IMR-90 (cell line): ENCODE measurements around the gene PIAS4. TPM values are rescaled to one million over a fixed set of nuclear protein-coding genes. Genes with fewer than 3 reads are reported as not detected.

ENCODE experiments used
- ATAC-seq: fragments of 200-7000 bp; cut with Tn5 transposase; 2 replicates; pipeline ENCODE4 v1.9.1; 2020; ENCODE audit warnings: low read depth, mild to moderate bottlenecking, moderate library complexity
- BruUV-seq: library from RNA; stranded (reverse); fragments of 400-500 nt; replicated peaks from 2 replicates; lab custom pipeline; 2021; lab: Mats Ljungman, UMichigan
- CTCF ChIA-PET: fragments of 300-600 bp; formaldehyde crosslinking; extraction: SDS; loops from one replicate; lab custom pipeline; 2021; ENCODE audit warnings: antibody characterized with exemption; lab: Yijun Ruan, JAX
- POLR2A ChIA-PET: fragments of 300-600 bp; sonication (Branson Sonifier 250); formaldehyde crosslinking; loops from one replicate; lab custom pipeline; 2022; ENCODE audit warnings: antibody characterized with exemption; ENCODE audit not compliant: unreplicated experiment; lab: Charles Lee
- DNase-seq: peaks from one replicate; pipeline ENCODE4 v3.0.0; 2013
- H2AFZ ChIP-seq: replicated peaks from 2 replicates; pipeline ENCODE3; 2013; ENCODE audit warnings: low read length, mild to moderate bottlenecking; ENCODE audit not compliant: poor library complexity
- H2AK5ac ChIP-seq: 2 replicates; pipeline ENCODE4 v1.6.1; 2013; ENCODE audit warnings: low read depth, low read length, inconsistent platforms
- H2AK9ac ChIP-seq: replicated peaks from 2 replicates; pipeline ENCODE3; 2013; ENCODE audit warnings: mild to moderate bottlenecking, low read depth, low read length, moderate library complexity; ENCODE audit not compliant: poor library complexity
- H2BK120ac ChIP-seq: 2 replicates; pipeline ENCODE4 v1.6.1; 2013; ENCODE audit warnings: low read depth, low read length, inconsistent platforms
- H2BK15ac ChIP-seq: 3 replicates; pipeline ENCODE4 v1.6.1; 2013; ENCODE audit warnings: low read depth, low read length, inconsistent platforms
- H2BK20ac ChIP-seq: 2 replicates; pipeline ENCODE4 v1.6.1; 2013; ENCODE audit warnings: low read depth, mild to moderate bottlenecking, inconsistent platforms, low read length, moderate library complexity
- H2BK5ac ChIP-seq: 2 replicates; pipeline ENCODE4 v1.6.1; 2013; ENCODE audit warnings: mild to moderate bottlenecking, low read depth, low read length, inconsistent platforms; ENCODE audit not compliant: poor library complexity, severe bottlenecking
- H3K14ac ChIP-seq: replicated peaks from 2 replicates; pipeline ENCODE4 v1.6.1; 2013; ENCODE audit warnings: low read depth, low read length, inconsistent platforms
- H3K18ac ChIP-seq: 2 replicates; pipeline ENCODE4 v1.6.1; 2013; ENCODE audit warnings: low read depth, low read length, control low read depth
- H3K23ac ChIP-seq: 2 replicates; pipeline ENCODE4 v1.6.1; 2013; ENCODE audit warnings: low read depth, low read length, inconsistent platforms
- H3K27ac ChIP-seq: 2 replicates; pipeline ENCODE4 v1.5.1; 2013; ENCODE audit warnings: mild to moderate bottlenecking, control low read depth, low read length; ENCODE audit not compliant: insufficient read depth
- H3K27me3 ChIP-seq: 2 replicates; pipeline ENCODE4 v1.6.1; 2013; ENCODE audit warnings: low read length; ENCODE audit not compliant: control insufficient read depth, insufficient read depth
- H3K36me3 ChIP-seq: 2 replicates; pipeline ENCODE4 v1.6.1; 2013; ENCODE audit warnings: low read length, mixed read lengths; ENCODE audit not compliant: control insufficient read depth, insufficient read depth
- H3K4ac ChIP-seq: 2 replicates; pipeline ENCODE4 v1.6.1; 2013; ENCODE audit warnings: low read depth, low read length, inconsistent platforms
- H3K4me1 ChIP-seq: 2 replicates; pipeline ENCODE4 v1.6.1; 2013; ENCODE audit warnings: low read length, mixed read lengths; ENCODE audit not compliant: control insufficient read depth, insufficient read depth
- H3K4me2 ChIP-seq: 2 replicates; pipeline ENCODE4 v1.6.1; 2013; ENCODE audit warnings: low read depth, mild to moderate bottlenecking, control low read depth, low read length, moderate library complexity
- H3K4me3 ChIP-seq: 2 replicates; pipeline ENCODE4 v1.5.1; 2013; ENCODE audit warnings: low read depth, mild to moderate bottlenecking, control low read depth, low read length, moderate library complexity; ENCODE audit not compliant: insufficient read depth
- H3K56ac ChIP-seq: 2 replicates; pipeline ENCODE4 v1.6.1; 2013; ENCODE audit warnings: low read length, inconsistent platforms; ENCODE audit not compliant: insufficient read depth; ENCODE audit errors: extremely low read depth
- H3K79me1 ChIP-seq, 2 experiments: 2 replicates each; pipeline ENCODE4 v1.6.1; 2013; ENCODE audit warnings: low read length in 2 of 2, inconsistent platforms in 1 of 2, low read depth in 1 of 2
- H3K9ac ChIP-seq: 2 replicates; pipeline ENCODE4 v1.6.1; 2013; ENCODE audit warnings: low read depth, low read length, control low read depth
- H3K9me1 ChIP-seq: 2 replicates; pipeline ENCODE4 v1.6.1; 2013; ENCODE audit warnings: low read length, inconsistent platforms; ENCODE audit not compliant: insufficient read depth
- H3K9me3 ChIP-seq: 2 replicates; pipeline ENCODE4 v1.6.1; 2013; ENCODE audit warnings: low read length; ENCODE audit not compliant: control insufficient read depth, insufficient read depth
- H4K20me1 ChIP-seq: 2 replicates; pipeline ENCODE4 v1.6.1; 2013; ENCODE audit warnings: low read length, inconsistent platforms; ENCODE audit not compliant: insufficient read depth
- H4K5ac ChIP-seq: 2 replicates; pipeline ENCODE4 v1.6.1; 2013; ENCODE audit warnings: mild to moderate bottlenecking, low read depth, low read length, control low read depth
- H4K8ac ChIP-seq, 2 experiments: 2 replicates each; pipeline ENCODE4 v1.6.1; 2013; ENCODE audit warnings: low read depth in 2 of 2, low read length in 2 of 2, control low read depth in 1 of 2, inconsistent platforms in 1 of 2
- H4K91ac ChIP-seq: 2 replicates; pipeline ENCODE4 v1.6.1; 2013; ENCODE audit warnings: low read depth, low read length, inconsistent platforms; ENCODE audit not compliant: insufficient read depth
- BHLHE40 ChIP-seq: fragments of 150-350 bp; IDR thresholded peaks from 2 replicates; pipeline ENCODE4 v1.6.1; 2016; ENCODE audit warnings: mild to moderate bottlenecking, low read depth, low read length
- CEBPB ChIP-seq: IDR thresholded peaks from 2 replicates; pipeline ENCODE4 v1.6.1; 2012; ENCODE audit warnings: low read depth, low read length, improper control_type of control experiment
- CHD1 ChIP-seq: IDR thresholded peaks from 2 replicates; pipeline ENCODE4 v1.6.1; 2012; ENCODE audit warnings: low read depth, low read length, improper control_type of control experiment
- FOS ChIP-seq: fragments of 150-350 bp; IDR thresholded peaks from 2 replicates; pipeline ENCODE4 v1.6.1; 2016; ENCODE audit warnings: low read depth, low read length
- MAFK ChIP-seq: IDR thresholded peaks from 2 replicates; pipeline ENCODE4 v1.6.1; 2012; ENCODE audit warnings: low read depth, low read length, improper control_type of control experiment
- MAZ ChIP-seq: IDR thresholded peaks from 2 replicates; pipeline ENCODE4 v1.6.1; 2012; ENCODE audit warnings: low read depth, mild to moderate bottlenecking, low read length, improper control_type of control experiment, moderate library complexity, borderline replicate concordance
- POLR2A ChIP-seq: IDR thresholded peaks from 2 replicates; pipeline ENCODE4 v1.6.1; 2012; ENCODE audit warnings: mild to moderate bottlenecking, low read depth, low read length
- RAD21 ChIP-seq: IDR thresholded peaks from 2 replicates; pipeline ENCODE4 v1.6.1; 2012; ENCODE audit warnings: low read length, improper control_type of control experiment
- RCOR1 ChIP-seq: IDR thresholded peaks from 2 replicates; pipeline ENCODE4 v1.6.1; 2012; ENCODE audit warnings: mild to moderate bottlenecking, low read length, improper control_type of control experiment; ENCODE audit not compliant: insufficient replicate concordance
- RFX5 ChIP-seq: IDR thresholded peaks from 2 replicates; pipeline ENCODE4 v1.8.0; 2012; ENCODE audit warnings: low read depth, mild to moderate bottlenecking, low read length, moderate library complexity
- WGBS, 2 experiments: methylation state at CpG; one replicate each; pipeline versions ENCODE4 v1.1.5 to v1.1.7; 2013; ENCODE audit warnings: missing lambda C conversion rate in 2 of 2; ENCODE audit not compliant: insufficient read length in 1 of 2; ENCODE audit errors: extremely low coverage in 2 of 2; 5-methylcytosine and 5-hydroxymethylcytosine counted together
- dilution Hi-C: fragments of 300-500 bp; cut with HindIII; formaldehyde crosslinking; loops from one replicate; pipeline ENCODE4 v1.14.3; 2018; ENCODE audit warnings: low sequenced_read_pairs; ENCODE audit not compliant: unreplicated experiment
- in situ Hi-C: fragments of 300-500 bp; cut with MboI; formaldehyde crosslinking; loops from 3 replicates; pipeline ENCODE4 v1.14.3; 2019; ENCODE audit warnings: low sequenced_read_pairs, inconsistent platforms, mixed read lengths
- intact Hi-C: fragments of 100-400 bp; cut with micrococcal nuclease; formaldehyde crosslinking; loops from 2 replicates; pipeline ENCODE4 v1.10.0; 2022
- polyA plus RNA-seq, 3 experiments: library from polyadenylated mRNA; depleted of rRNA; stranded (reverse); fragments of >200 nt; gene quantifications; 2 replicates each; pipeline ENCODE4 v1.2.3, GENCODE V29; 2012; ENCODE audit warnings: low replicate concordance in 1 of 3
- total RNA-seq: library from RNA; depleted of rRNA; stranded (reverse); fragments of >200 nt; gene quantifications from 2 replicates; pipeline ENCODE4 v1.2.3, GENCODE V29; 2012
- TF ChIP-seq, protein P1 (sequence below): conservative IDR thresholded peaks from 2 replicates; pipeline ENCODE4 v1.5.1; 2012; ENCODE audit warnings: mild to moderate bottlenecking, low read depth, low read length, improper control_type of control experiment

PIAS4 gene
- total and polyA plus RNA-seq, 2 of the 4 experiments (the other 2 are of a cell fraction) = 12.1 to 13.6 TPM

DNA sequence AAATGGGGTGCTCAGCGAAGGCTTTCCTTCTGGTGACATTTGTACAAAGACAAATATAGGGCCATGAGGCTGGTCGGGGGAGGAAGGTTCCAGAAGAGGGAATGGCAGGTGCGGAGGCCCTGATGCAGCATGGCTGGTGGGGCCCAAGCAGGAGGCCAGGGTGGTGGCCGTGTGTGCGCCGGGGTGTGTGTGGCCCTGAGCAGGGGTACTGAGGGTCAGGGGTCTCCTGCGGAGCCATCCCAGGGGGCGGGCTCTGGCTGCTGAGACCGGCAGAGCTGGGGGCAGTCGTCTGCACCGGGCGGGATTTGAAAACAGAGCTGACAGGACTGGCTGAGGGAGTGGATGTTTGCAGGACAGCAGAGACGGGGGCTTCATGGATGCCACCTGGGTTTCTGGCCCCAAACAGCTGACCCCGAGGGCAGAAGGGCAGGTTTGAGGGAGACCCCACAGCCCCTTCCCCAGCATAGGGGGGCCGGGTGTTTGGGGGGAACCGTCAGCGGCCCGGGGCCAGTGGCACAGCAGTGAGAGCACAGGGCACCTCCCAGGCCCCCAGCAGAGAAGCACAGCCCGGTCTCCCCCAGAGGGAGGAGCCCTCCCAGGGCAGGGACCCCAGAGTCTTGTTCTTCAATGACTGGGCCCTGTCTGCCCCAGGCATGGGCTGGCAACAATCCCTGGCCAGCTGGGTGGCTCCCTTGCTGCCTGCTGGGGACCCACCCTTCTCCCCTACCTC lies 11.4 kb downstream of the PIAS4 start:
- Histone ChIP-seq H3K18ac (no peak overlapping the region), H3K23ac (no peak overlapping the region), H4K8ac (no peak overlapping the region), H2AK9ac (no peak overlapping the region), H3K36me3 (peaks cover 39% of the 10 kb centered on the region), H3K4me3 (no peak overlapping the region), H3K9me1 (no peaks in the 10 kb centered on the region), H4K5ac (no peak overlapping the region), H3K27ac (no peak overlapping the region), H3K4me2 (no peak overlapping the region), H3K56ac (no peak overlapping the region), H3K4me1 (no peaks in the 10 kb centered on the region), H2BK5ac (no peak overlapping the region), H2BK20ac (no peak overlapping the region), H4K20me1 (peaks cover 64% of the 10 kb centered on the region), H3K14ac (no peak overlapping the region), H3K9ac (no peak overlapping the region), H2BK120ac (no peak overlapping the region), H3K27me3 (no peaks in the 10 kb centered on the region), H2AFZ (no peak overlapping the region), H3K4ac (no peak overlapping the region), H4K91ac (no peak overlapping the region), H2BK15ac (no peak overlapping the region), H3K79me1 (peaks cover 15 to 82% of the 10 kb centered on the region in 2 experiments), H2AK5ac (no peak overlapping the region), H3K9me3 (no peaks in the 10 kb centered on the region; the same call in 1 of the 2 replicates)
- ChIA-PET POLR2A (no interaction called here), CTCF (no interaction called here)
- intact Hi-C loops (no loop called here), dilution Hi-C loops (no loop called here), in situ Hi-C loops (no loop called here)
- no TSS peak for BruUV-seq
- TF ChIP-seq RFX5 (no peak), MAFK (no peak), RAD21 (no peak), BHLHE40 (no peak), CHD1 (no peak), FOS (no peak), POLR2A (no peak), MAZ (no peak), RCOR1 (no peak), CEBPB (no peak)
- TF ChIP-seq, protein P1, sequence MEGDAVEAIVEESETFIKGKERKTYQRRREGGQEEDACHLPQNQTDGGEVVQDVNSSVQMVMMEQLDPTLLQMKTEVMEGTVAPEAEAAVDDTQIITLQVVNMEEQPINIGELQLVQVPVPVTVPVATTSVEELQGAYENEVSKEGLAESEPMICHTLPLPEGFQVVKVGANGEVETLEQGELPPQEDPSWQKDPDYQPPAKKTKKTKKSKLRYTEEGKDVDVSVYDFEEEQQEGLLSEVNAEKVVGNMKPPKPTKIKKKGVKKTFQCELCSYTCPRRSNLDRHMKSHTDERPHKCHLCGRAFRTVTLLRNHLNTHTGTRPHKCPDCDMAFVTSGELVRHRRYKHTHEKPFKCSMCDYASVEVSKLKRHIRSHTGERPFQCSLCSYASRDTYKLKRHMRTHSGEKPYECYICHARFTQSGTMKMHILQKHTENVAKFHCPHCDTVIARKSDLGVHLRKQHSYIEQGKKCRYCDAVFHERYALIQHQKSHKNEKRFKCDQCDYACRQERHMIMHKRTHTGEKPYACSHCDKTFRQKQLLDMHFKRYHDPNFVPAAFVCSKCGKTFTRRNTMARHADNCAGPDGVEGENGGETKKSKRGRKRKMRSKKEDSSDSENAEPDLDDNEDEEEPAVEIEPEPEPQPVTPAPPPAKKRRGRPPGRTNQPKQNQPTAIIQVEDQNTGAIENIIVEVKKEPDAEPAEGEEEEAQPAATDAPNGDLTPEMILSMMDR = no peak
- ATAC-seq (no peak), DNase-seq (no peak)
- WGBS, 2 experiments = 100% methylated on average over 2 of the region's 19 CpGs; no CpG with 5 or more reads in 1 of the 2 experiments
